HEK293 (cell line): ENCODE data around the gene KRTAP6-1.

Experiments
- CTCF ChIA-PET: fragments of 350-600 bp; formaldehyde crosslinking; extraction: SDS; loops from one replicate; lab custom pipeline; 2021; ENCODE audit warnings: antibody characterized with exemption; lab: Yijun Ruan, JAX
- POLR2A ChIA-PET: fragments of 300-600 bp; formaldehyde crosslinking; extraction: SDS; loops from one replicate; lab custom pipeline; 2020; ENCODE audit warnings: antibody characterized with exemption, inconsistent platforms; lab: Yijun Ruan, JAX
- H3K27ac ChIP-seq: fragments of 200-500 bp; sonication (Bioruptor generic); 2 replicates; pipeline ENCODE4 v1.5.1; 2014; ENCODE audit warnings: low read depth, low read length, control low read depth, inconsistent platforms; ENCODE audit errors: extremely low read depth
- H3K36me3 ChIP-seq, 2 experiments: fragments of 200-500 bp in 1 of 2; sonication (Bioruptor generic) in 1 of 2; 1 replicate in 1 of 2; 2 replicates in 1 of 2; pipeline ENCODE4 v1.5.1; 2014 to 2017; ENCODE audit warnings: inconsistent platforms in 2 of 2, low read length in 2 of 2; ENCODE audit not compliant: control insufficient read depth in 2 of 2, insufficient read depth in 1 of 2
- H3K4me1 ChIP-seq: fragments of 200-500 bp; sonication (Bioruptor generic); 2 replicates; pipeline ENCODE4 v1.5.1; 2014; ENCODE audit warnings: mild to moderate bottlenecking, low read length, inconsistent platforms; ENCODE audit not compliant: control insufficient read depth, insufficient read depth
- H3K4me3 ChIP-seq: 2 replicates; pipeline ENCODE4 v1.5.1; 2011; ENCODE audit warnings: low read depth, mild to moderate bottlenecking, control low read depth, low read length, moderate library complexity
- H3K9me3 ChIP-seq: fragments of 200-500 bp; sonication (Bioruptor generic); 2 replicates; pipeline ENCODE4 v1.5.1; 2014; ENCODE audit warnings: low read depth, low read length, inconsistent platforms; ENCODE audit not compliant: control insufficient read depth, insufficient read depth
- AEBP2 ChIP-seq: fragments of 450-650 bp; formaldehyde crosslinking; IDR thresholded peaks from 2 replicates; pipeline ENCODE4 v1.5.1; 2016; ENCODE audit warnings: missing biosample characterization, missing genetic modification characterization, borderline replicate concordance
- BCL11A ChIP-seq: fragments of 450-650 bp; formaldehyde crosslinking; IDR thresholded peaks from 2 replicates; pipeline ENCODE4 v1.5.1; 2016; ENCODE audit warnings: low read depth, missing biosample characterization, missing genetic modification characterization
- HOXA7 ChIP-seq: sonication (generic); formaldehyde crosslinking; IDR thresholded peaks from 2 replicates; pipeline ENCODE4 v1.8.1; 2022; ENCODE audit warnings: missing genetic modification reagents, borderline replicate concordance
- REPIN1 ChIP-seq: fragments of 450-650 bp; formaldehyde crosslinking; IDR thresholded peaks from 2 replicates; pipeline ENCODE4 v1.5.1; 2017; ENCODE audit warnings: missing biosample characterization, missing genetic modification characterization, low read depth
- SETDB1 ChIP-seq: IDR thresholded peaks from one replicate; pipeline ENCODE4 v1.6.1; 2017; ENCODE audit warnings: mild to moderate bottlenecking, low read length, moderate library complexity, mixed read lengths; ENCODE audit not compliant: insufficient read length
- SP2 ChIP-seq: fragments of 450-650 bp; formaldehyde crosslinking; IDR thresholded peaks from 2 replicates; pipeline ENCODE4 v1.5.1; 2016; ENCODE audit warnings: missing biosample characterization, missing genetic modification characterization
- ZBTB11 ChIP-seq: fragments of 450-650 bp; formaldehyde crosslinking; conservative IDR thresholded peaks from 2 replicates; pipeline ENCODE4 v1.5.1; 2016; ENCODE audit warnings: low read depth, missing biosample characterization, missing genetic modification characterization
- ZBTB20 ChIP-seq: fragments of 450-650 bp; formaldehyde crosslinking; IDR thresholded peaks from 2 replicates; pipeline ENCODE4 v1.5.1; 2016; ENCODE audit warnings: missing biosample characterization, missing genetic modification characterization
- ZBTB7A ChIP-seq: fragments of 450-650 bp; formaldehyde crosslinking; IDR thresholded peaks from 2 replicates; pipeline ENCODE4 v1.5.1; 2016; ENCODE audit warnings: low read depth, missing biosample characterization, missing genetic modification characterization
- ZFP37 ChIP-seq: fragments of 450-650 bp; formaldehyde crosslinking; IDR thresholded peaks from 2 replicates; pipeline ENCODE4 v1.5.1; 2016; ENCODE audit warnings: missing biosample characterization, missing genetic modification characterization
- ZNF221 ChIP-seq: fragments of 450-650 bp; formaldehyde crosslinking; IDR thresholded peaks from 2 replicates; pipeline ENCODE4 v1.5.1; 2017; ENCODE audit warnings: missing biosample characterization, missing genetic modification characterization, borderline replicate concordance
- ZNF239 ChIP-seq: fragments of 450-650 bp; formaldehyde crosslinking; IDR thresholded peaks from 2 replicates; pipeline ENCODE4 v1.5.1; 2016; ENCODE audit warnings: missing biosample characterization, missing genetic modification characterization
- ZNF292 ChIP-seq: fragments of 450-650 bp; formaldehyde crosslinking; IDR thresholded peaks from 2 replicates; pipeline ENCODE4 v1.5.1; 2016; ENCODE audit warnings: low read depth, missing biosample characterization, missing genetic modification characterization, borderline replicate concordance
- ZNF341 ChIP-seq: fragments of 450-650 bp; formaldehyde crosslinking; IDR thresholded peaks from 2 replicates; pipeline ENCODE4; 2016; ENCODE audit warnings: low read depth, missing biosample characterization, missing genetic modification characterization
- ZNF354C ChIP-seq: fragments of 450-650 bp; formaldehyde crosslinking; IDR thresholded peaks from 2 replicates; pipeline ENCODE4 v1.5.1; 2016; ENCODE audit warnings: missing biosample characterization, missing genetic modification characterization, low read depth, borderline replicate concordance
- ZNF362 ChIP-seq: fragments of 450-650 bp; formaldehyde crosslinking; IDR thresholded peaks from 2 replicates; pipeline ENCODE4 v1.5.1; 2016; ENCODE audit warnings: missing biosample characterization, missing genetic modification characterization
- ZNF521 ChIP-seq: fragments of 450-650 bp; formaldehyde crosslinking; IDR thresholded peaks from 2 replicates; pipeline ENCODE4 v1.5.1; 2017; ENCODE audit warnings: missing biosample characterization, mild to moderate bottlenecking, missing genetic modification characterization
- ZNF549 ChIP-seq: fragments of 450-650 bp; IDR thresholded peaks from 2 replicates; pipeline ENCODE4 v1.5.1; 2018; ENCODE audit warnings: missing biosample characterization, missing genetic modification characterization, mild to moderate bottlenecking, inconsistent platforms, moderate library complexity
- ZNF571 ChIP-seq: fragments of 450-650 bp; formaldehyde crosslinking; IDR thresholded peaks from 2 replicates; pipeline ENCODE4 v1.5.0; 2017; ENCODE audit warnings: missing biosample characterization, missing genetic modification characterization
- ZNF580 ChIP-seq: fragments of 450-650 bp; formaldehyde crosslinking; IDR thresholded peaks from 2 replicates; pipeline ENCODE4 v1.5.1; 2016; ENCODE audit warnings: missing biosample characterization, missing genetic modification characterization
- ZNF610 ChIP-seq: fragments of 450-650 bp; formaldehyde crosslinking; IDR thresholded peaks from 2 replicates; pipeline ENCODE4 v1.5.1; 2016; ENCODE audit warnings: missing biosample characterization, missing genetic modification characterization, borderline replicate concordance
- ZNF621 ChIP-seq: fragments of 450-650 bp; formaldehyde crosslinking; IDR thresholded peaks from 2 replicates; pipeline ENCODE4 v1.5.1; 2017; ENCODE audit warnings: missing biosample characterization, missing genetic modification characterization
- ZNF629 ChIP-seq: fragments of 450-650 bp; formaldehyde crosslinking; IDR thresholded peaks from 2 replicates; pipeline ENCODE4 v1.5.1; 2017; ENCODE audit warnings: missing biosample characterization, missing genetic modification characterization
- ZNF654 ChIP-seq: fragments of 450-650 bp; formaldehyde crosslinking; IDR thresholded peaks from 2 replicates; pipeline ENCODE4 v1.5.1; 2016; ENCODE audit warnings: low read depth, missing biosample characterization, missing genetic modification characterization
- ZNF664 ChIP-seq: fragments of 450-650 bp; formaldehyde crosslinking; IDR thresholded peaks from 2 replicates; pipeline ENCODE4 v1.5.1; 2016; ENCODE audit warnings: missing biosample characterization, missing genetic modification characterization
- ZNF776 ChIP-seq: fragments of 450-650 bp; formaldehyde crosslinking; IDR thresholded peaks from 2 replicates; pipeline ENCODE4 v1.5.0; 2017; ENCODE audit warnings: missing biosample characterization, missing genetic modification characterization, borderline replicate concordance
- TF ChIP-seq, protein P1 (sequence below): fragments of 450-650 bp; formaldehyde crosslinking; IDR thresholded peaks from 2 replicates; pipeline ENCODE4 v1.5.1; 2016; ENCODE audit warnings: missing biosample characterization, missing genetic modification characterization

The KRTAP6-1 gene

DNA sequence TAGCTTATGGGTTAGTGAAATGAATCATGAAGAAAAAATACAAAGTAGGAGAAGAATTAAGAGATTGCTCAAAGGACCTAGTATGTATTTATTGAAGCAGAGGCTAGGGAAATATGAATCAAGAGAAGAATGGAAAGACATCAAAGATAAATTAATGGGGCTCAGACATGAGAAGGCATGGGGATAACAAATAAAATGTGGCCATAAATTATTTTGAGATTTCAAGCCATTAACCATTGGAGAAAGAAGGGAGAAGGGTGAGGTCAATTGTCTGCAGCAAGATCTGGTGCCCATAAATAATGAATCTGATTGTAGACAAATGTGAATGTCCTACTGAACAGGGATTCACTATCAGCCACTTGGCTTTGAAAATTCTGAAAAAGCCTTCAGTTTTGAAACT lies 39.2 kb upstream of the KRTAP6-1 start (continued):
- TF ChIP-seq ZBTB11 (tag by site-specific recombination) (no peak), REPIN1 (no peak), ZBTB20 (no peak), ZNF341 (tag by site-specific recombination) (no peak), ZNF776 (tag by site-specific recombination) (no peak), ZNF664 (tag by site-specific recombination) (no peak)
- TF ChIP-seq, all 188 proteins: peak for 0

GRCh38 chr21:30646904-30647414 lies 33.2 kb upstream of the KRTAP6-1 start:
- TF ChIP-seq ZFP37 (tag by site-specific recombination) (no peak), ZNF239 (no peak), ZNF654 (tag by site-specific recombination) (no peak), SETDB1 (no peak), BCL11A (no peak), SP2 (no peak), ZNF354C (tag by site-specific recombination) (no peak), ZNF521 (tag by site-specific recombination) (no peak)
- Histone ChIP-seq H3K9me3 (no peaks in the 10 kb centered on the region), H3K4me3 (no peak overlapping the region), H3K4me1 (no peaks in the 10 kb centered on the region), H3K27ac (no peak overlapping the region), H3K36me3 (no peaks in the 10 kb centered on the region)
- ChIA-PET POLR2A (no interaction called here), CTCF (no interaction called here)

- ChIA-PET CTCF (interaction anchor here (0.8 kb wide), 1 partner anchor 46 kb away, joined by 3 read pairs; no protein-coding TSS in a partner anchor), POLR2A (no interaction called here)
- Histone ChIP-seq H3K9me3 (no peaks in the 10 kb centered on the region), H3K27ac (no peak within 1 kb of the TSS), H3K4me3 (no peak within 1 kb of the TSS), H3K4me1 (no peaks in the 10 kb centered on the region), H3K36me3 (no peaks in the 10 kb centered on the region)
- TF ChIP-seq ZNF571 (tag by site-specific recombination) (no peak), ZNF362 (tag by site-specific recombination) (no peak), ZNF621 (no peak), ZNF292 (no peak), ZNF221 (tag by site-specific recombination) (no peak), ZNF580 (tag by site-specific recombination) (no peak), HOXA7 (CRISPR knock-in tag) (no peak), ZBTB7A (no peak), AEBP2 (tag by site-specific recombination) (no peak), ZNF610 (tag by site-specific recombination) (no peak), ZNF629 (tag by site-specific recombination) (no peak), ZNF549 (no peak)
- TF ChIP-seq, protein P1, sequence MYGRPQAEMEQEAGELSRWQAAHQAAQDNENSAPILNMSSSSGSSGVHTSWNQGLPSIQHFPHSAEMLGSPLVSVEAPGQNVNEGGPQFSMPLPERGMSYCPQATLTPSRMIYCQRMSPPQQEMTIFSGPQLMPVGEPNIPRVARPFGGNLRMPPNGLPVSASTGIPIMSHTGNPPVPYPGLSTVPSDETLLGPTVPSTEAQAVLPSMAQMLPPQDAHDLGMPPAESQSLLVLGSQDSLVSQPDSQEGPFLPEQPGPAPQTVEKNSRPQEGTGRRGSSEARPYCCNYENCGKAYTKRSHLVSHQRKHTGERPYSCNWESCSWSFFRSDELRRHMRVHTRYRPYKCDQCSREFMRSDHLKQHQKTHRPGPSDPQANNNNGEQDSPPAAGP: no peak
Observed at GRCh38 chr21:30642564-30642963, 28.8 kb upstream of the KRTAP6-1 start, which contains the start of gene KRTAP20-3. TSS of gene KRTAP20-3 (plus strand) at chr21:30642864.
